Measurements from ENCODE around the gene BBIP1. TPM values are rescaled to one million over a fixed set of nuclear protein-coding genes. Genes with fewer than 3 reads are reported as not detected.
A peak's percentile ranks its signal among the peaks of the same experiment; 100 is the strongest.
"Not testable (repeated sequence)": the region's sequence is repeated elsewhere in the genome, so short reads cannot be mapped to it uniquely, and the experiment has no call there.

Gene BBIP1
- polyA plus RNA-seq, 3 donors = 5.8 to 36.7 (median 18.0) TPM

- no peak overlapping the region for H3K27ac ChIP-seq (ENCODE audit: low read depth, low read length)
- WGBS, 3 donors = 42 to 48% (median 42%) methylated on average over 1 of the region's 1 CpG
These were observed 12.9 kb upstream of the BBIP1 start for GRCh38 chr10:110931769-110932381.

GRCh38 chr10:110927461-110927860, 8.5 kb upstream of the BBIP1 start:
- 92 to 96% (median 93%) methylated on average over 2 of the region's 2 CpGs for WGBS, 3 donors
- H3K27ac ChIP-seq (ENCODE audit: low read depth, low read length) = no peak overlapping the region

GRCh38 chr10:110923856-110924493, 5.0 kb upstream of the BBIP1 start:
- no peak overlapping the region for H3K27ac ChIP-seq (ENCODE audit: low read depth, low read length)
- 28 to 72% (median 57%) methylated on average over 2 of the region's 2 CpGs for WGBS, 3 donors

- H3K27ac ChIP-seq (ENCODE audit: low read depth, low read length) = peak overlapping the region; percentile 88
- WGBS, 3 donors = 1 to 2% (median 1%) methylated on average over 34 to 44 of the region's 44 CpGs
These were observed 1.2 kb upstream of the BBIP1 start for GRCh38 chr10:110919971-110920881.

- 0% methylated on average over 30 to 55 of the region's 61 CpGs for WGBS, 3 donors
- peak within 1 kb of the TSS; percentile 94 for H3K27ac ChIP-seq (ENCODE audit: low read depth, low read length)
These were observed 460 bp upstream of the BBIP1 start, which contains the start of gene SHOC2 for GRCh38 chr10:110919349-110919931. SHOC2 (plus strand) TSS chr10:110919604; CDS start chr10:110964359, 44,755 bp downstream.

- 0% methylated on average over 15 of the region's 15 CpGs for WGBS, 3 donors
- H3K27ac ChIP-seq (ENCODE audit: low read depth, low read length) = peak overlapping the region; percentile 94
These were observed 724 bp downstream of the BBIP1 start for GRCh38 chr10:110918269-110918642.

GRCh38 chr10:110916554-110917346, 2.2 kb downstream of the BBIP1 start:
- 36 to 95% (median 94%) methylated on average over 3 of the region's 3 CpGs for WGBS, 3 donors
- H3K27ac ChIP-seq (ENCODE audit: low read depth, low read length) = no peak overlapping the region

GRCh38 chr10:110915600-110915999, 3.4 kb downstream of the BBIP1 start:
- 73 to 95% (median 93%) methylated on average over 4 of the region's 4 CpGs for WGBS, 3 donors
- H3K27ac ChIP-seq (ENCODE audit: low read depth, low read length) = not testable (repeated sequence)

GRCh38 chr10:110915035-110915434, 3.9 kb downstream of the BBIP1 start:
- 86 to 98% (median 95%) methylated on average over 6 of the region's 6 CpGs for WGBS, 3 donors
- no peak overlapping the region for H3K27ac ChIP-seq (ENCODE audit: low read depth, low read length)

GRCh38 chr10:110914431-110914830, 4.5 kb downstream of the BBIP1 start:
- H3K27ac ChIP-seq (ENCODE audit: low read depth, low read length) = no peak overlapping the region
- 82 to 92% (median 85%) methylated on average over 2 of the region's 2 CpGs for WGBS, 3 donors

- no peak overlapping the region for H3K27ac ChIP-seq (ENCODE audit: low read depth, low read length)
- 64 to 86% (median 75%) methylated on average over 3 of the region's 3 CpGs for WGBS, 3 donors
These were observed 6.6 kb downstream of the BBIP1 start for GRCh38 chr10:110912374-110912773.

- WGBS, 3 donors = 66 to 88% (median 79%) methylated on average over 4 of the region's 4 CpGs
- no peak overlapping the region for H3K27ac ChIP-seq (ENCODE audit: low read depth, low read length)
These were observed 8.8 kb downstream of the BBIP1 start for GRCh38 chr10:110910138-110910537.

- no peak overlapping the region for H3K27ac ChIP-seq (ENCODE audit: low read depth, low read length)
These were observed 15.4 kb downstream of the BBIP1 start for GRCh38 chr10:110903280-110904278.

GRCh38 chr10:110901954-110902819, 16.8 kb downstream of the BBIP1 start:
- 74 to 76% (median 75%) methylated on average over 7 of the region's 7 CpGs for WGBS, 3 donors
- H3K27ac ChIP-seq (ENCODE audit: low read depth, low read length) = no peak overlapping the region

More at GRCh38 chr10:110903280-110904278, 15.4 kb downstream of the BBIP1 start:
- WGBS, 3 donors = 54 to 89% (median 85%) methylated on average over 3 of the region's 3 CpGs

- 43 to 100% (median 97%) methylated on average over 2 of the region's 2 CpGs for WGBS, 3 donors
- H3K27ac ChIP-seq (ENCODE audit: low read depth, low read length) = no peak overlapping the region
These were observed 18.0 kb downstream of the BBIP1 start for GRCh38 chr10:110900983-110901382.

GRCh38 chr10:110898391-110898790, 20.6 kb downstream of the BBIP1 start:
- no peak overlapping the region for H3K27ac ChIP-seq (ENCODE audit: low read depth, low read length)

Measured in adipose tissue (tissue), 3 donors.